M059J (cell line): ENCODE results near the gene MRPS2. TPM values are rescaled to one million over a fixed set of nuclear protein-coding genes. Genes with fewer than 3 reads are reported as not detected.
A peak's percentile ranks its signal among the peaks of the same experiment; 100 is the strongest.

ENCODE experiments used
- DNase-seq: peaks from one replicate; pipeline ENCODE4 v3.0.0-alpha.2; 2012; ENCODE audit warnings: low read depth
- total RNA-seq: library from RNA; depleted of rRNA; stranded (reverse); fragments of >200 nt; shearing (Covaris generic); gene quantifications from 2 replicates; pipeline ENCODE4 v1.2.3, GENCODE V29; 2014

MRPS2 gene
- total RNA-seq, 1 experiment from 2014 or later, result 36.9 TPM

GRCh38 chr9:135480071-135480939, 20.2 kb upstream of the MRPS2 start:
- DNase-seq, result peak; percentile 43

GRCh38 chr9:135480940-135481310, 19.6 kb upstream of the MRPS2 start:
- DNase-seq, result no peak

- DNase-seq, result no peak
Measured at GRCh38 chr9:135482015-135482754, 18.3 kb upstream of the MRPS2 start.

GRCh38 chr9:135484460-135485277, 15.8 kb upstream of the MRPS2 start:
- DNase-seq, result no peak

- no peak for DNase-seq
Measured at GRCh38 chr9:135485385-135485784, 15.1 kb upstream of the MRPS2 start.

- no peak for DNase-seq
Measured at GRCh38 chr9:135485832-135486231, 14.7 kb upstream of the MRPS2 start.

- DNase-seq, result no peak
Measured at GRCh38 chr9:135486267-135487065, 14.0 kb upstream of the MRPS2 start.

- DNase-seq, result no peak
Measured at GRCh38 chr9:135487281-135488012, 13.0 kb upstream of the MRPS2 start.

GRCh38 chr9:135488013-135488330, 12.5 kb upstream of the MRPS2 start:
- DNase-seq, result no peak

- DNase-seq, result no peak
Measured at GRCh38 chr9:135488527-135488926, 12.0 kb upstream of the MRPS2 start.

GRCh38 chr9:135489188-135489906, 11.1 kb upstream of the MRPS2 start:
- DNase-seq, result no peak

- DNase-seq, result no peak
Measured at GRCh38 chr9:135490166-135490870, 10.2 kb upstream of the MRPS2 start.

- DNase-seq, result no peak
Measured at GRCh38 chr9:135490980-135491464, 9.5 kb upstream of the MRPS2 start.

- DNase-seq, result no peak
Measured at GRCh38 chr9:135491764-135492163, 8.7 kb upstream of the MRPS2 start.

GRCh38 chr9:135492886-135493669, 7.4 kb upstream of the MRPS2 start:
- DNase-seq, result no peak

- no peak for DNase-seq
Measured at GRCh38 chr9:135494791-135495559, 5.5 kb upstream of the MRPS2 start.

GRCh38 chr9:135498381-135499126, 1.9 kb upstream of the MRPS2 start:
- no peak for DNase-seq
